Esophagus squamous epithelium (tissue), 4 donors: ENCODE results near the gene UGT2B7.

Source experiments
- POLR2A ChIP-seq, 4 donors: fragments of 450-650 bp; IDR thresholded peaks; one replicate each; pipeline ENCODE4 v1.6.1; 2017; ENCODE audit warnings: antibody characterized with exemption in 4 of 4, mild to moderate bottlenecking in 4 of 4, moderate library complexity in 3 of 4
- TF ChIP-seq, protein P1 (sequence below), 6 experiments: fragments of 450-650 bp in 4 of 6; fragments of 200-600 bp in 2 of 6; sonication (generic) in 2 of 6; IDR thresholded peaks; one replicate each; pipeline ENCODE4 v1.5.1; 2016 to 2019; ENCODE audit warnings: antibody characterized with exemption in 6 of 6, mild to moderate bottlenecking in 4 of 6, moderate library complexity in 4 of 6

- TF ChIP-seq, protein P1, sequence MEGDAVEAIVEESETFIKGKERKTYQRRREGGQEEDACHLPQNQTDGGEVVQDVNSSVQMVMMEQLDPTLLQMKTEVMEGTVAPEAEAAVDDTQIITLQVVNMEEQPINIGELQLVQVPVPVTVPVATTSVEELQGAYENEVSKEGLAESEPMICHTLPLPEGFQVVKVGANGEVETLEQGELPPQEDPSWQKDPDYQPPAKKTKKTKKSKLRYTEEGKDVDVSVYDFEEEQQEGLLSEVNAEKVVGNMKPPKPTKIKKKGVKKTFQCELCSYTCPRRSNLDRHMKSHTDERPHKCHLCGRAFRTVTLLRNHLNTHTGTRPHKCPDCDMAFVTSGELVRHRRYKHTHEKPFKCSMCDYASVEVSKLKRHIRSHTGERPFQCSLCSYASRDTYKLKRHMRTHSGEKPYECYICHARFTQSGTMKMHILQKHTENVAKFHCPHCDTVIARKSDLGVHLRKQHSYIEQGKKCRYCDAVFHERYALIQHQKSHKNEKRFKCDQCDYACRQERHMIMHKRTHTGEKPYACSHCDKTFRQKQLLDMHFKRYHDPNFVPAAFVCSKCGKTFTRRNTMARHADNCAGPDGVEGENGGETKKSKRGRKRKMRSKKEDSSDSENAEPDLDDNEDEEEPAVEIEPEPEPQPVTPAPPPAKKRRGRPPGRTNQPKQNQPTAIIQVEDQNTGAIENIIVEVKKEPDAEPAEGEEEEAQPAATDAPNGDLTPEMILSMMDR (IDR thresholded peaks at IDR 0.05), result no peak
- TF ChIP-seq POLR2A (IDR thresholded peaks at IDR 0.05), result no peak
Measured at GRCh38 chr4:69066945-69067344, 29.3 kb upstream of the UGT2B7 start.
